ENCODE data around the gene TEAD3.
A peak's percentile ranks its signal among the peaks of the same experiment; 100 is the strongest.

The TEAD3 gene

DNA sequence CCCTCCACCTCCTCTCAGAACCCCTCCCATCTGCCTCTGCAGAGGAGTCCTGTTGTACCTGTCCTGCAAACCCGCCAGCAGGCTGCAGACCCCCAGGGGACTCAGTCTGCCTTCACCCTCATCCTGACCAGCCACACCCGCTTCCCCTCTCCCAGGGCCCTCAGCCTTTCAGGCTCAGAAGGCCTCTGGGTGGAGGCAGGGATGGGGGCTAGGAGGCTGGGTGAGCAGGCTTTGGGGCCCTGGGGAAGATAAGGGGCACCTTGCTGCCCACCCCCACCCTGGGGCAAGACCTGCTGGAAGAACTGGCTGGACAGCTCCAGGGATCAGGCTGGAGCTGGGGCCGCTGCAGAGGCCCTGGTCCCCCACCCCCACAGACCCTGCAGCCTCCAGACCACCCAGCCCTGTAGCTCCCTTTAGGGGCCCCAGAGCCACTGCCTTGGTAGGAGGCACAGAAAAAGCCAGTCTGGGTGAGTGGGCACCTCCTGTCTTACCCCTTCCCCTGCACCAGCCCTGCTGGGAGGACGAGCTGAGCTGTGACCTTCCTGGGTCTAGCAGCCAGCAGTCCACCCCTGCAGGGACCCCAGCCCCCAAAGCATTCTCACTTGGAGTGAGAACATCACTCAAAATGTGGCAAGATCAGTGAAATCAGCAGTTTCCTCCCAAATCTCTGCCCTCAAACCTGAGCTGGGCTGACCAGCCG, 5.2 kb downstream of the TEAD3 start:
- no peak for DNase-seq

- no peak for DNase-seq
Measured at GRCh38 chr6:35490821-35491557, 5.9 kb downstream of the TEAD3 start.

GRCh38 chr6:35489995-35490791, 6.7 kb downstream of the TEAD3 start:
- DNase-seq, result no peak

GRCh38 chr6:35489066-35489465, 7.8 kb downstream of the TEAD3 start:
- DNase-seq, result no peak

GRCh38 chr6:35488517-35488862, 8.4 kb downstream of the TEAD3 start:
- no peak for DNase-seq

DNA sequence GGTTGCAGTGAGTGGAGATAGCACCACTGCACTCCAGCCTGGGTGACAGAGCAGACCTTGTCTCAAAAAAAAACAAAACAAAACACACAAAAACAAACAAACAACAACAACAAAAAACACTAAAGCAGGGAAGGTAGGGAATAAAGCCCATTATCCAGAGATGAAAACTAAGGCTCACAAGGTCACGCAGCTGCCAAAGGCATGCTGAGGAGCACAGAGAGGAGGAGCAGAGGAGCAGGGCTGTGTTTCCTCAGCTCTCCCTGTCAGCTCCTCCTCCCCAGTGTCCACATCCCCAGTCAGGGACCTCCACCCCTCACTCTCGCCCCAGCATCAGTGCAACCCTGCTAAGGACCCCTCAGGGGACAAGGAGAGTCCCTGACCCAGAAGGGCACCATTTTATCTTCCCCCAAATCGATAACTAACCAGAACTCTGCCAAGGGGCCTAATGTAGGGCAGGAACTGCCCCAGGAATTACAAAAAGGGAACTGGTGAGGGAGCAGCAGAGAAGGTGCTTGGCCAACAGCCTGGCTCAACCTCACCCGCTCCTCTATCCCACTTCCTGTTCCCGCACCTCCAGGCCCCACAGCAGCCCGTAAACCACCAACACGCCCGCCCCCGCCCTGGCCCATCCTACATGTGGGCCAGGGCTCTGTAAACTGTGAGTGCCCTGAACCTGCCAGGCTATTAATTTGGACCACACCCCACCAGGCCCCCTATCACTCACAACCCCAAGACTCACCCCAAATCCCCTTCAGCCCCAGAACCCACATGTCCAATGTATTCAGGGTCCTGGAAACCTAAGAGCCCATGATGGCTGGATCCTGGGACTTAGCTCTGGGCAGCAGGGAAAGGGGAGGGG, 9.0 kb downstream of the TEAD3 start:
- no peak for DNase-seq

DNA sequence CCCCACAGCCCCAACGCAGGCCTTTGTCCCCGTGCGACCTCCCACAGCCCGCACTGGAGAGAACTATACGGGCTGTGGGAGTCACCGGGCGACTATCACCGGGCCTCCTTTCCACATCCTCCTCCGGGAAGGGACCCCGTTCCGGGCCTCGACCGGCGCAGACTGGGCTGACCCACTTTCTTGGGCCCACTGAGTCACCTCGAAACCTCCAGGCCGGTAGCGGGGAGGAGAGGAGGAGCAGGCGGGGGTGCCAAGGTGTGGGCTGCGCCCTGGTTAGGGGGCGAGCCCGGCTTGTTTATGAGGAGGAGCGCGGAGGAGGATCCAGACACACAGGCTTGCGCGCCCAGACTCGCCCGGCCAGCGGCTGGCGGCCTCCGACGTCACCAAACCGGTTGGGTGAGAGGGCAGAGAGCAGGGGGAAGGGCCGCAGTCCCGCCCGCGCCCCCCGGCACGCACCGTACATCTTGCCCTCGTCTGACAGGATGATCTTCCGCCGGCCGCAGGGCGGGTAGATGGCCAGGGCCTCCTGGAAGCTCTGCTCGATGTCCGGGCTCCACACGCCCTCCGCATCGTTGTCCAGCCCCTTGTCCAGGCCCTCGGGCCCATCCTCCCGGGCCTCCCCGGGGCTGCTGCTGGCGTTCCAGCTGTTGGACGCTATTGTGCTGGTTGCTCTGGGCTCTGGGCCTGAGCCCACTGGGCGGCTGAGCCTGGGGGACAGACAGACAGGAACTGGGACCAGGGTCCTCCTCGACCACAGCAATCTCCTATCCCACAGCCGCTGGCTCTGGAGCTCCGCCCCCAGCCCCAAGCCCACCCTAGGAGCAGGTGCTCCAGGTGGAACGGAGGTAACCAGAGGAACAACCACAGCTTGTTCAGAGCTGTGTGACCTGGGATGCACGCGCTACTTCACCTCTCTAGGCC, 10.6 kb downstream of the TEAD3 start:
- DNase-seq, result no peak

DNA sequence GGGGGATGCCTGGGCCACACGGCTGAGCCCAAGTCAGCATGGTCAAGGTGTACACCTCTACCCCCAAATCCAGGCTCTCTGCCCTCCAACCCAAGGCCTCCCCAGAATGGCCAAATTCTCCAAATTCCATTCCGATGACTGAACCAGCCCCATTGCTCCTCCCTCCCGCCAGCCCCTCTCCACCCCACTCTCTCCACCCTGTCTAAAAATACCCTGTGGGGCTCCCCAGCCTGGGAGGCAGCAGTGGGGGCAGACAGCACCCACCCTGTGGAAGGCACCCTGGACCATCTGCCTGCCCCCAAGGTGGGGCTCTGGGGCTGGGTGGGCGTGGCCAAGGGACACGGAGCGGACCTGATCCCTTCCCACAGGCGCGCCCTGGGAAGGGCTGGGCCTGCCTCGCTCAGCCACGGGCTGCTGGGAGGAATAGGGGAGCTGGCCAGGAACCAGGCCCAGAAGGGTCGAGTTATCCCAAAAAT, 11.4 kb downstream of the TEAD3 start:
- no peak for DNase-seq

GRCh38 chr6:35484921-35485392, 11.9 kb downstream of the TEAD3 start:
- no peak for DNase-seq

- DNase-seq, result no peak
Measured at GRCh38 chr6:35483893-35484645, 12.8 kb downstream of the TEAD3 start.

DNA sequence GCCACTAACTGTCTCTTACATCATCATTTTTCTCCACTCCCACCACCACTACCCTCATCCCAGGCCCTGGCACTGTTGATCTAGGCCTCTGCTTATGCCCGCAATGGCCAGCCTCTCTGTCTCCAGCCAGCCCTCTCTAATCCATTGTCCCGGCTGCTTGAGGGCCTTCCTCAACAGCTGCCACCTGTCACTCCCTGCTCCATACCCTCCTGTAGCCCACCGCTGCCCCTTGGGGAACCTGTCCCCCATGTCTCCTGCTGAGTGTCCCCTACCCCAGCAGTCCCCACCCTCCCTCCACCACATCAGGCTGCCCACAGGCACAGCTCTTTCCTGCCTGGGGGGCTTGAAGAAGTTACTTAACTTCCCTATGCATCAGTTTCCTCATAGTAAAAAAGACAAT, 13.4 kb downstream of the TEAD3 start:
- DNase-seq, result no peak

GRCh38 chr6:35483062-35483461, 13.8 kb downstream of the TEAD3 start:
- no peak for DNase-seq

DNA sequence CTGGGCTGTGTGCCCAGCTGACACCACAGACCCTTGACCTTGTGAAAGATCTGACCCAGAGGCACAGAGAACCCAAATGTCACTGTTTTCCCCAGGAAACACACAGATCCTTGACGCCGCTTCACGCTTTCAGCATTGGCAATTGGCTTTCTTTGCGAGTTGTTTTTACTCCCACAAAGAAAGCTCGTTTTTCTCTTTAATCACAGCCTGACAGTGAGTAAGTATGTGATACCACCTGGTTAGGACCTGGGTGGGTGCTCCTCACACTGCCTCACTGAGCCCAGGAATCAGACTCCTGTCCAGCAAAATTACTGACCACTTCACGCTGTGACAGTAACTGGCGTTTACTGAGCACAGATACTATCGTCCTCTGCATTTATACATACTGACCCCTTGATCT, 15.7 kb downstream of the TEAD3 start:
- no peak for DNase-seq

- no peak for DNase-seq
Measured at GRCh38 chr6:35480176-35480575, 16.7 kb downstream of the TEAD3 start.

DNA sequence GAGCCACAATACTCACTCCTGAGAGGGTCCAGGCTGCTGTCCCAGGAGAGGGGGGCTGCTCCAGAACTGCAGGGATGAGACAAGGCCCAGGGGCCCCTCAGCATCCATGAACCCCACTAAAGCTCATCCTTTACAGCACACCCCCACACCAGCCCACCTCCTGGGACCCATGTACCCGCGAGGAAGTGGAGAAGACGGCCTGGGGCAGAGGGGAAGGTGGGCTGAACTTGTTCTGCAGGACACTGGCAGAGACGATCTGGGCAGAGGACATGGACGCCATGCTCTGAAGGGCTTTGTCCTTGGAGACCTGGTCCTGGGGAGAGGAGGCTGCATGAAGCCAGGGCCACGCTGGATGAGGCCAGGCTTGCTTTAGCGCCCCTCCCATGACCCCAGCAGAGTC, 18.6 kb downstream of the TEAD3 start:
- no peak for DNase-seq

DNA sequence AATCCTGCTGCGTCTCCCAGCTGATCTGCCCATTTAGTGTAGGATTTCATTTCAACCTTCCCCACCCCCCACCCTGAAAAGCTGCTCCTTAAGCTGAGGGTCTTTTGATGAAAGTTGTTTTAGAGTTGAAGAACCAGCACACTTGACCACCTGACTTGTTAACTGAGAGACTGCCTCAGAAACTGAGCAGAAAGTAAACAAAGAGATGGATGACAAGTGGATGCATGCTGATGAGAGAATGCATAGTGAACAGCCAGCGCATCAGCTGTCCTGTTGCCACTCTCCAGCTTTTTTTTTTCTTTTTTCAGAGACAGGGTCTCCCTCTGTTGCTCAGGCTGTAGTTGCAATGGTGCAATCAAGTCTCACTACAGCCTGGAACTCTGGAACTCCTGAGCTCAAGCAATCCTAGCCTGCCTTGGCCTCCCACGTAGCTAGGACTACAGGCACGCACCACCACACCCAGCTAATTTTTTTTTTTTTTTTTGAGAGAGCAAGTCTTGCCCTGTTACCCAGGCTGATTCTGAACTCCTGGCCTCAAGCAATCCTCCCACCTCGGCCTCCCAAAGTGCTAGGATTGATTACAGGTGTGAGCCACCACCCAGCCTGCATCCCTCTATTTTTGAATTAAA, 19.2 kb downstream of the TEAD3 start:
- no peak for DNase-seq

DNA sequence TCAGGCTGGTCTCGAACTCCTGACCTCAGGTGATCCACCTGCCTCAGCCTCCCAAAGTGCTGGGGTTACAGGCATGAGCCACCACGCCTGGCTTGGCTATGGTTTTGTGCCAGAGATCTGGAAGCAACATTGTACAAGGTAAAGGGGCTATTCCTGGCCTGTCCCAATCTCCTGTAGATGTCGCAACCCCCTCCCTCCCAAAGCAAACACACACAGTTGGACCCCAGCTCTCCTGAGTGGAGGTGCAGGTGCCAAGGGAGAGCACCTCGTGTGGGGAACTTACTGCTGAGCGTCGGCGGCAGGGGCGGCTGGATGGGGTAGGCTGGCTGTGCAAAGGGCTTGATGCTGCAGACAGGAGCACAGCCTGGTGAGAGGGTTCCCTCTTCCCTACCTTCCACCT, 19.9 kb downstream of the TEAD3 start:
- no peak for DNase-seq

GRCh38 chr6:35476004-35476403, 20.9 kb downstream of the TEAD3 start:
- DNase-seq, result no peak

DNA sequence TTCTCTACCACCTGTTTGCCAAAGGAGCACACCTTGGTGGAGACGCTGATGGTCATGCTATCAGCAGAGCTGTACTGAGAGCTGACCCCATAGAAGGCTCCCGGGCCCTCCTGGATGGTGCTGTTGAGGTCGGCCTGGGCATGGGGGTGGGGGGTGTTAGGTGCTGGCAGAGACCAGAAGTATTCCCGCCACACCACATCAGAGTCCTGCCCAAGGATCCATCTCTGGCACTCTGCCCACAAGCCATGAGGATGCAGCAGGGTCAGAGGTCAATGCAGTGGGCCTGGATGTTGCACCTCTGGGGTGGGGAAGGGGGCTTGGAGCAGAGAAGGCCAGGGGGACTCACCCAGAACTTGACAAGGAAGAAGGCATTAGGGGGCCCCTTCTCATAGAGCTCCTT, 21.3 kb downstream of the TEAD3 start:
- no peak for DNase-seq

DNA sequence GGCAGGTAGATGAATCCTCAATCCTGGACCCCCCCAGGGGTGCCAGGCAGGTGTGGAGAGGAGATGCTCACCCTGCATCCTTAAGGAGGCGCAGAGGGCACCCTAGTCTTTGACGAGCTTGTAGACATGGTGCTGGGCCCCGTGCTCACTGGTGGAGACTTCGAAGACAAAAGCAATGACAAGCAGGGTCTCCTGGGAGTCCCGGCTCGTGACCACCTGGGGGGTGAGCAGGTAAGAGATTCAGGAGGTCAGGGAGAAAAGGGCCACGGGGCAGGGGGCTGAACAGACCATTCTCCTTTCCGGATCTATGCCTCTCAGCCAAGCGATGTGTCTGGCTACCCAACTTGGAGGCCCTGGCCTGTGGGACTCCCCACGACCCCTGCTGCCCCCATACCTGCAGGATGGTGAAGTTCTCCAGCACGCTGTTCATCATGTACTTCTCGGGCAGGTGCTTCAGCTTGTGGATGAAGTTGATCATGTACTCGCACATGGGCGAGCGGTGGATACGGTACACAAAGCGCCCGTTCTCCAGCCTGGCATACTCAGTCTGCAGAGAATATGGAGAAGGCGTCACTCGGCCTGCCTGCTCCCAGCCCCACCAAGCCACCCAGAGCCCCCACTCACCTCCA, 21.8 kb downstream of the TEAD3 start:
- DNase-seq, result peak in 1 of 2 donors; percentile 6
